Activated CD4-positive, CD25-positive, alpha-beta regulatory T cell treated with anti-CD3 and anti-CD28 coated beads, Interleukin-2, amount 50 U/mL, for 16 hours (primary cell): Measurements from ENCODE around the gene NCOA5.
A peak's percentile ranks its signal among the peaks of the same experiment; 100 is the strongest.

Source experiments
- DNase-seq: peaks from one replicate; pipeline ENCODE4 v3.0.0-alpha.2; 2020; ENCODE audit warnings: low read depth, low spot score

The NCOA5 gene

DNA sequence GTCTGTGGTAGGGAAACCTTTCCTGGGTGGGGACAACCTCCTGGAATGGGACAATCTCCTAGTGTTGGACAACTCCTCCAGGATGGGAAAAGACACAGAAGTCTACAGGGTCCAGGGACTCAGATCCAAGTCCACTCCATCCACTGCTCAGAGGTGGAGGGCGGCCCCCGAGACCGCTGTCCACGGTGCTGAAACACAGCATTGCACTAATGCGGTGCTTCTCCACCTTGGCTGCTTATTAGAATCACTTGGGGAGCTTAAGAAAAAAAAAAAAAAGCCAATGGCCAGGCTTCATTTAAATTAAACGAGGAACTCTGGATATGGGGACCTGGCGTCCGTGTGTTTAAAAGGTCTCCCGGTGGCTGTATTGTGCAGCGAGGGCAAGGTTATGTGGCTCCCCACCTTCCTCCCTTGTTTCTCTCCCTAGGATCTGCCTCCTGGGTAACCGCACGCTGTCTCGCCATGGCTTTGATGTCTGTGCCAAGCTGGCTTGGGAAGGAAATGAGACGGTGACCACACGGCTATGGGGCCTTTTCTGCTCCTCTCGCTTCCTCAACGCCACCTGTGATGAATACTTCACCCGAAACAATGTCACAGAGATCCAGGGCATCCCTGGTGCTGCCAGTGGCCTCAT lies 48.7 kb downstream of the NCOA5 start:
- no peak for DNase-seq

GRCh38 chr20:46037036-46037435 lies 52.7 kb downstream of the NCOA5 start:
- no peak for DNase-seq

DNA sequence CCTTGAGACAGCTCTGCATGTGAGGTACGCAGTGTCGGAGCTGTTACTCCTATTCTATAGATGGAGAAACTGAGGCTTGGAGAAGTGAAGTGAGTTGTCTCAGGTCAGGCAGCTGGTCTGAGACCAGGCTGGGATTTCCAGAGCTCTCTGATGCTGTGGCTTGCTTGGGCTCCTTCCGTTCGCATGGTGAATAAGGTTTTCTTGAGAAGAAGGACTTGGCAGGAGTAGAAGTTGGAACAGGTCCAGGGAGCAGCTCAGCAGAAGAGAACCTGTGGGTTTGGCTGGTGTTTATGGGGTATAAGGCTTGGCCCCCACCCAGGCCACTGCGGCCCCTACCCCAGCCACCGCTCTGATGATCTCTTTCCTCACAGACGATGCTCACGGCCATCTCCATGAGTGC lies 53.4 kb downstream of the NCOA5 start:
- DNase-seq = no peak

DNA sequence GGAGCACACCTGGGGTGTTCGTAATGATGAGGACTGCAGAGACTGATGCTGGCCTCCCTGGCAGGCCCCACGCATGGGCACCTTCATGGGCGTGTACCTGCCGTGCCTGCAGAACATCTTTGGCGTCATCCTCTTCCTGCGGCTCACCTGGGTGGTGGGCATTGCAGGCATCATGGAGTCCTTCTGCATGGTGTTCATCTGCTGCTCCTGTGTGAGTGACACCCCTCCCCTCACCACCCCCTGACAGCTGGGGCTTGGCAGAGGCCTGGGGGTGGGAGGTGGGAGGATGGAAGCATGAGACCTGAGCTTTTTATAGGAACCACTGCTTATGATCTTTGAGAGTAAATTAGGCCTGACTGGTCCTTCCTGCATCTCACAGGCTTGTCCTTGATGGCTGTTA lies 54.0 kb downstream of the NCOA5 start:
- DNase-seq = no peak

DNA sequence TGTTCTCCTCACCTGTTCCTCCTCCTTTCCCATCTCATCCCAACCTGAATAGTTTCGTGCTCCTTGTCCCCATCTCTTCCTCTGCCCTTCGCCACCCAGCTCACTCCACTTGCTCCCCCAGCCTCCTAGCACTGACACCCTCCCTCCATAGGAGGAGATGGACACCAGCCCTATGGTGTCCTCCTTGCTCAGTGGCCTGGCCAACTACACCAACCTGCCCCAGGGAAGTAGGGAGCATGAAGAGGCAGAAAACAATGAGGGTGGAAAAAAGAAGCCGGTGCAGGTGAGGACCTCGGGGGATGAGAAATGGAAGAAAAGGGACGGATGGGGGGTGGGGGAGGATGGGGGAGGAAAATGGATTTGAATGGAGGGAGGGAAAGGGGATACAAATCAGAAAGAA lies 54.5 kb downstream of the NCOA5 start:
- no peak for DNase-seq

DNA sequence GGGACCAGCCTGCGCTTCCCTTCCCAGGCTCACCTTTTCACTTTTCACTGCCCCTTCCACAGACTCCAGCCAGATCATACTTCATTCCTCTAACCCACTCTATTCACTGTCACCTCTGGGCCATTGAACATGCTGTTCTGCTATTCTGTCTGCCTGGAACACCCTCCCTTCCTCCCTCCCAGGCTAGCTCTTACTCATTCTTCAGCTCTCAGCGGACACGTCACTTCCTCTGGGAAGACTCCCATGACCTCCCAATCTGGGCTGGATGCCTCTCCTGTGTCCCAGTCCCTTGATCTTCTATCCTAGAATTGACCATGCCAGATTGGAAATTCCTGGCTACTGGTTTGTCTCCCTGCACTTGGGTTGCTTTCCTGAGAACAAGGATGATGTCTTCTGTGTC lies 55.7 kb downstream of the NCOA5 start:
- DNase-seq = no peak

DNA sequence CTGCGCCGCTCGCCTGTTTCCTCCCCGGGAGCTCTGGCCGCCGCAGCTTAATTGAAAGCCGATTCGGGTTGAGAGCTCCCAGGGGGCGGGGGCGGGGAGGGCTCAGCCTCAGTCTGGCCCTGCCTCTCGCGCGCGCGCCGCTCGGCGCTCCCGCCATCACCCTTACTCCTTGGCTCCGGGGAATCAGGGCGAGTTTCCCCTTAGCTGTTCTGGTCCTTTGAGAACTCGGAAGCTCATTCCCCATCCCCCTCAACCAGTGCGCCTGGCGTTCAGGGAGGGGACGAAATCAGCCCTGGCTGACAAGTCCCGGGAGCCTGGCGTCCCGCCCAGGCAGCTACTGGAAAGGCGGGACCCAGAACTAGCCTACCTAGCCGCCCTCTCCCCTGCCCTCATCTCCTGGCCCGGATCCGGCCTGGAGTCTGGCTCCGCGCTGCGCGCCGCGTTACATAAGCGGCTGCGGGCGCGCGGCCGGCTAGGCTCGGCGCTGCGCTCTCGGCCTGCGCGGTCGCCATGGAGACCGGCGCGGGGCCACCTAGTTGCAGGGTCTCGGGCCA lies 58.0 kb downstream of the NCOA5 start:
- no peak for DNase-seq

- no peak for DNase-seq
Observed at GRCh38 chr20:46031014-46031569, 58.7 kb downstream of the NCOA5 start.

DNA sequence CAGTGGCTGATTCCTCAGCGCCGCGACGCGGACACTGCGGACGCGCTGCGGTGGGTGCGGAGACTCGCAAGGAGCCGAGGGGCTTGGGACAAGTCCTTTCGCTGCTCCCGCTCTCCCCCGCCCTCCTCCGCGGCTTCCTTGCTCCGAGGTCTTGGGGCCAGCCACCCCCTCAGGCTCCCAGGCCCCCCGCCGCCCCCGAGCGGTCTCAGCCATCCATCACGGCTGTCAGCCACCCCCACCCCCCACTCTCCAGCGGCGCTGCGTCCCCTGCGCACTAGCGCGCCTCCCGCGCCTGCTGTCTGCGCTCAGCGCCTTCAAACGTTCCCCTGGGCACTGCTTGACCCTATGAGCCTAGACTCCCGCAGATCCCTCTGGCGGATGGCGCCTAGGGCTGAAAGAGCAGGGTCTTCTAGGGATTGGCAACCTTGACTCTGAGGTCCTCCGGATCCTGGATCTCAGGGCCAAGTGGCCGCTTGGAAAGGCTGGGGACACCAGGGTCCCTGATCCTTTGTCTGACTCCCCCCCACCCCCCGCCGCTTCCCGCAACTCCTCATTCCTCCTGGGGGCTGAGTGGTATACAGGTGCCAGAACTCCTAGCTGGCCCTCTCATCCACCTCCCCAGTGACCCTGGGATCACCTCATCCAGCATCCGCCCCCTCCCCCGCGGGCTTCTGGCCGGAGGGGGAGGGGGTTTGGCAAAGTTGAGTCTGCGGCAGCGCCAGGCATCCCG lies 59.3 kb downstream of the NCOA5 start:
- no peak for DNase-seq

DNA sequence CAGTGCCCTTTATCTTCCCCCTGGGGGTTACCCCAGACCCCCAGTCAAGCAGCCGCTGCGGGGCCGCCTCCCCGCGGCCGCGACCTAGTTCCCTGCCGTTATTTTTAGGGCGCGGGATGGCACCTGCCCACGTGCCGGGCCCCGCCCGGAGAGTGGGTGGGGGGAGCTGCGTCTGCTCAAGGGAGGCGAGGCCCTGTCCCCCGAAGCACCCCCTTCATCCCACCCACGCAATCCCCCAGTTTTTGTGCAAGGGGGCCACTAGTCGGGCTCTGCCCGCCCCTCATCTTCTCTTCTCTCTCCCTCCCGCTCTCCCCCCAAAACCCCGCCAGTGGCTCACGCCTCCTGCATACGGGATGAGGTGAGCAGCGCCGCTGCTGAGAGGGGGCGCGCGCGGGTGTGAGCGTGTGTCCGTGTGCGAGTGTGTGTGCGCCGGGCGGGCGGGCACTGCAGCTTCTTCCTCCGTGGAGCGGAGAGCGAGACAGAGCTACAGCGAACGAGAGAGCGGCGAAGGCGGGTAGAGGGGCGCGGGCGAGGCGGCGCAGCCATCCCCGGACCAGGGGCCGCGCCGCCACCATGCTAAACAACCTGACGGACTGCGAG lies 60.9 kb downstream of the NCOA5 start, which contains the start of gene SLC12A5:
TSS of gene SLC12A5 (plus strand) at position 444 of the 600 bp plus-strand sequence. CDS start at position 574, 130 bp downstream.
- DNase-seq = no peak

GRCh38 chr20:46028110-46028509 lies 61.7 kb downstream of the NCOA5 start:
- no peak for DNase-seq

- no peak for DNase-seq
Observed at GRCh38 chr20:46027245-46027853, 62.4 kb downstream of the NCOA5 start.

DNA sequence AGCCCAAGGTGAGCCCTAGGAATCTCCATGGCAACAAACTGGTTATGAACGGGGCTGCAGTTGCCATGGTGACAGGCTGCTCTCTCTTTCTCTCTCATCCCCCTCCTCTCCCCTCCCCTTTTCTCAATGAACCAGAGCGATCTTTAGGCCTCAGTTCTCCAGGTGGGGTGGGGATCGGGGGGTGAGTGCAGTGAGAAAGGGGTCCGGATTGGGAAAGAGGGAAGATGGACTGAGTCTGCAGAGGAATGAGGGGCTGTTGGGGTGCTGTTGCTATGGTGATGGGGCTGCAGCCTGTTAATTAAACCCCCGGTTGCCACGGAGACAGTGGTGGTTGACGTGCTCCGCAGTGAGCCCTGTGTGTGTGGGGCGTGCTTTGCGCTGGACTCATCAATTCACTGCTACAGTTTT lies 64.4 kb downstream of the NCOA5 start:
- no peak for DNase-seq

DNA sequence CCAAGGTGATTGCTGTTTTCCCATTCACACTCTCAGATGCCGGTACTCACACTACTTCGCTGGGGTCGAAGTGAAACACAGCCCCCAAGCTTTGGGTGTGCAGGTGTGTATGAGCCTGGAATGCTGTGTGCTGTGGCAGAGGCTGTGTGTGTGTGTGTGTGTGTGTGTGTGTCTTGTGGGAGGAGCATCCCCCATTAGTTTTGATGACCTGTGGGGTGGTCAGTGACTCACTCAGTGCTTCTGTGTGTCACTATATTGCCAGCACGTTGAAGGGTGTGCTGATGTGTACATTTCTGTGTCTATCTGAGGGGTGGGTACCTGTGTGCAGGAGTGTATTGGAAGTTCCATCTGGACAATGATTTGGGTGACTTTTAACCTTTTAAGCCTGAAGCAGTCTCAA lies 65.8 kb downstream of the NCOA5 start:
- DNase-seq = no peak

GRCh38 chr20:46023148-46023484 lies 66.6 kb downstream of the NCOA5 start:
- no peak for DNase-seq

DNA sequence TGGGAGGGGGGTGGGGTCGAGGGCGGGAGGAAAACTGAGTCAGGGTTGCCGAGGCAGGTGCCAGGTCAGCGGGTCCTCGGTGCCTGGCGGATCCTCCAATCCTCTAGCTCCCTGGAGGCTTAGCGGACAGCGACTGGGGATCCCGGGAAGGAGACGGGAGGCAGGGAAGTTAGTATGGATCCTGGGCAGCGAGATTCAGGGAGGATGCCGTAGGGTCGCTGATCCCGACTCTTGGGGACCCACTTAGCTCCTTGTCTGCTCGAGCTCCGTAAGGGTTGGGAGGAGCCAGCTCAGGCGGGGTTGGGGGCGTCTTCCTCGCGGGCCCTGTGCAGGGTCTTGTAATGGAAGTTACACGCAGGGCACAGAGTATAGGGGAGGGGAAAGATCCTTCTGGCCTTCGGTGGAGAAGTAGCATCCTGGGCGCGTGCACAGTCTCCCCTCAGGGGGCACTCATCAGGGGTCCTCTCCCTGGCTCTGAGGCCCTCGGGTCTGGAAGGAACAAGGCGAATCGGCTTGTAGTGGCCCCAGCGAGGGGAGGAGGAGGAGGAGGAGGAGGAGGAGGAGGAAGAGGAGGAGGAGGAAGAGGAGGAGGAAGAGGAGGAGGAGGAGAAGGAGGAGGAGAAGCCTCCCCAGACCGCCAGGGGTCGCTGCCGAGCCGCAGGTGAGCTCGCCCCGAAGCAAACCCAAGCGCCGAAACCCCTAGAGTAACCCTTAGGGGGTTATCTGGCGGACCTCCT lies 67.2 kb downstream of the NCOA5 start:
- DNase-seq = peak; percentile 59

GRCh38 chr20:46021361-46022359 lies 68.1 kb downstream of the NCOA5 start:
- no peak for DNase-seq

DNA sequence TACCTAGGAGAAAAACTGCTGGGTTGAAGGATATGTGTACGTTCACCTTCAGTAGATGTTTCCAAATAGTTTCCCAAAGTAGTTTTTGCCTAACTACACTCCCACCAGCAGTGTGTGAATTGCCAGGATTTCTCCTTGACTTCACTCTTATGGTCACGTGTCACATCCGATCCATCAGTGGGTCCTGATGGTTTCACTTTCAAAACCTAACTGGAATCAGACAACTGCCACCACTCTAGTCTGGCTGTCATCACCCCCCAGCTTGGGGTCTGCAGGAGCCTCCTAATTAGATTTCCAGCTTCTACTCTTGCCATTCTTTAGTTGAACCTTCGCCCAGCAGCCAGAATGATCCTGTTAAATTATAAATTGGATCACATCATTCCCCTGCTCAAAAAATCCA lies 69.2 kb downstream of the NCOA5 start:
- DNase-seq = no peak

DNA sequence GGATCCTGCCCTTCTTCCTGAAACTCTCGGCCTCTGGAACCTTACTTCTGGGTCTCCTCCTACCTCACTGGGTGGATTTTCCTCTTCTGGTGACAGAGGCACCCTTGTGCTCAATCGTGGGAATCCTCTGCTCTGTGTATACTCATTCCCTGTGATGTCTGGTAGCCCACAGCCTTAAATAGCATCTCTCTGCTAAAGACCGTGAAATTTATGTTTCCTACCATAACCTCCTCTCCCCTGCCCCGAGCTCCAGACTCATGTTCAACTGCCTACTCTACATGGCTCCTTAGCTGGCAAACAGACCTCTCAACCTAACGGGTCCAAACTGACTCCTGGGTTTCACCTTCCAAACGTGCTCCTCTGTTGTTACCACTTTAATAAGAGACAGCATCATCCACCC lies 71.2 kb downstream of the NCOA5 start:
- no peak for DNase-seq

GRCh38 chr20:46018112-46018511 lies 71.7 kb downstream of the NCOA5 start:
- DNase-seq = no peak
